ENCODE results near the gene DRD2.

DRD2 gene

GRCh38 chr11:113454455-113454854, 20.7 kb downstream of the DRD2 start:
- DNase-seq: no peak
- intact Hi-C loops (cut with DNase I): no loop called here

GRCh38 chr11:113449743-113450142, 25.5 kb downstream of the DRD2 start:
- peak in 14 of 42 donors; percentile 23 to 71 (median 43) for DNase-seq
- intact Hi-C loops (cut with DNase I): no loop called here

GRCh38 chr11:113448316-113448677, 26.9 kb downstream of the DRD2 start:
- DNase-seq: peak in 34 of 42 donors; percentile 10 to 80 (median 48)
- intact Hi-C loops (cut with DNase I): no loop called here

- DNase-seq: peak in 7 of 42 donors; percentile 22 to 59 (median 29)
- intact Hi-C loops (cut with DNase I): no loop called here
Measured at GRCh38 chr11:113447621-113448315, 27.4 kb downstream of the DRD2 start.

- intact Hi-C loops (cut with DNase I): no loop called here
Measured at GRCh38 chr11:113446938-113447337, 28.3 kb downstream of the DRD2 start.

GRCh38 chr11:113446112-113446511, 29.1 kb downstream of the DRD2 start:
- no peak for DNase-seq

More at GRCh38 chr11:113446938-113447337, 28.3 kb downstream of the DRD2 start:
- DNase-seq: no peak

GRCh38 chr11:113444502-113445123, 30.6 kb downstream of the DRD2 start:
- no peak for DNase-seq
- intact Hi-C loops (cut with DNase I): no loop called here

More at GRCh38 chr11:113446112-113446511, 29.1 kb downstream of the DRD2 start:
- intact Hi-C loops (cut with DNase I): no loop called here

GRCh38 chr11:113440816-113441215, 34.4 kb downstream of the DRD2 start:
- DNase-seq: peak in 20 of 42 donors; percentile 21 to 81 (median 52)
- intact Hi-C loops (cut with DNase I): no loop called here

- intact Hi-C loops (cut with DNase I): no loop called here
Measured at GRCh38 chr11:113436672-113437252, 38.4 kb downstream of the DRD2 start.

GRCh38 chr11:113435190-113435968, 39.8 kb downstream of the DRD2 start:
- peak in 41 of 42 donors; percentile 18 to 82 (median 58) for DNase-seq
- intact Hi-C loops (cut with DNase I): no loop called here

More at GRCh38 chr11:113436672-113437252, 38.4 kb downstream of the DRD2 start:
- DNase-seq: no peak

- no peak for DNase-seq
- intact Hi-C loops (cut with DNase I): no loop called here
Measured at GRCh38 chr11:113431746-113432145, 43.5 kb downstream of the DRD2 start.

- intact Hi-C loops (cut with DNase I): no loop called here
- no peak for DNase-seq
Measured at GRCh38 chr11:113426686-113427085, 48.5 kb downstream of the DRD2 start.

GRCh38 chr11:113420808-113421207, 54.4 kb downstream of the DRD2 start:
- intact Hi-C loops (cut with DNase I): no loop called here
- no peak for DNase-seq

- intact Hi-C loops (cut with DNase I): no loop called here
- peak in 6 of 42 donors; percentile 9 to 43 (median 33) for DNase-seq
Measured at GRCh38 chr11:113419454-113420003, 55.7 kb downstream of the DRD2 start.

GRCh38 chr11:113417428-113417827, 57.8 kb downstream of the DRD2 start:
- intact Hi-C loops (cut with DNase I): no loop called here
- DNase-seq: no peak

GRCh38 chr11:113415343-113415742, 59.9 kb downstream of the DRD2 start:
- intact Hi-C loops (cut with DNase I): no loop called here
- no peak for DNase-seq

- intact Hi-C loops (cut with DNase I): no loop called here
- no peak for DNase-seq
Measured at GRCh38 chr11:113412675-113413074, 62.5 kb downstream of the DRD2 start.

- intact Hi-C loops (cut with DNase I): no loop called here
Measured at GRCh38 chr11:113411536-113411935, 63.7 kb downstream of the DRD2 start.

GRCh38 chr11:113410414-113411135, 64.6 kb downstream of the DRD2 start:
- intact Hi-C loops (cut with DNase I): no loop called here
- peak in 1 of 42 donors; percentile 1 for DNase-seq

More at GRCh38 chr11:113411536-113411935, 63.7 kb downstream of the DRD2 start:
- DNase-seq: peak in 1 of 42 donors; percentile 1
